K562 (cell line): ENCODE measurements around the gene PTPRG. TPM values are rescaled to one million over a fixed set of nuclear protein-coding genes. Genes with fewer than 3 reads are reported as not detected.

Source experiments
- ATAC-seq: fragments of 200-7000 bp; cut with Tn5 transposase; 3 replicates; pipeline ENCODE4 v1.9.1; 2020; ENCODE audit warnings: moderate library complexity
- BruUV-seq: library from RNA; stranded (reverse); fragments of 400-500 nt; replicated peaks from 2 replicates; lab custom pipeline; 2021; lab: Mats Ljungman, UMichigan
- CTCF ChIA-PET: fragments of 300-600 bp; formaldehyde crosslinking; extraction: SDS; loops from one replicate; lab custom pipeline; 2021; ENCODE audit warnings: low intra/inter-chr PET ratio; lab: Yijun Ruan, JAX
- POLR2A ChIA-PET: fragments of 300-600, 350-650 bp; sonication (Branson Sonifier 250); formaldehyde crosslinking; extraction: SDS; loops from one replicate; lab custom pipeline; 2021; ENCODE audit warnings: antibody characterized with exemption, inconsistent platforms; lab: Yijun Ruan, JAX
- DNase-seq, 4 experiments: peaks; one replicate each; pipeline versions ENCODE4 v3.0.0 to v3.0.0-alpha.2; 2011 to 2018; ENCODE audit warnings: low spot score in 3 of 4, mixed read lengths in 3 of 4; ENCODE audit errors: extremely low read depth in 1 of 4
- FAIRE-seq: peaks from 2 replicates; lab custom pipeline; 2011; peaks lifted over from hg19 to GRCh38; lab: Jason Lieb, UNC
- H2AFZ ChIP-seq: 2 replicates; pipeline ENCODE4 v1.6.0; 2011; ENCODE audit warnings: low read depth, low read length, control low read depth, inconsistent platforms
- H3K27ac ChIP-seq: fragments of 200-600 bp; 3 replicates; pipeline ENCODE4 v1.8.0; 2011; ENCODE audit warnings: low read depth, mild to moderate bottlenecking, control low read depth, inconsistent platforms, low read length, moderate library complexity, mixed read lengths; ENCODE audit errors: extremely low read depth
- H3K27me3 ChIP-seq, 2 experiments: fragments of 300-600 bp in 1 of 2; 2 replicates in 1 of 2; 3 replicates in 1 of 2; pipeline versions ENCODE4 v1.6.0 to v1.8.0; 2011; ENCODE audit warnings: inconsistent platforms in 2 of 2, low read length in 2 of 2, mild to moderate bottlenecking in 1 of 2, mixed read lengths in 1 of 2, moderate library complexity in 1 of 2; ENCODE audit not compliant: control insufficient read depth in 2 of 2, insufficient read depth in 2 of 2
- H3K36me3 ChIP-seq: fragments of 300-600 bp; 3 replicates; pipeline ENCODE4 v1.8.0; 2011; ENCODE audit warnings: mild to moderate bottlenecking, low read length, inconsistent platforms; ENCODE audit not compliant: control insufficient read depth, insufficient read depth
- H3K4me1 ChIP-seq, 2 experiments: fragments of 200-600 bp in 1 of 2; replicated peaks in 1 of 2; 2 replicates in 1 of 2; 3 replicates in 1 of 2; pipeline versions ENCODE4 v1.5.1 to v1.8.0; 2011; ENCODE audit warnings: inconsistent platforms in 2 of 2, low read length in 2 of 2, mild to moderate bottlenecking in 1 of 2, mixed read lengths in 1 of 2, moderate library complexity in 1 of 2; ENCODE audit not compliant: control insufficient read depth in 2 of 2, insufficient read depth in 2 of 2
- H3K4me2 ChIP-seq: 2 replicates; pipeline ENCODE4 v1.6.1; 2011; ENCODE audit warnings: low read length, control low read depth, inconsistent platforms, mixed read lengths; ENCODE audit not compliant: insufficient read depth
- H3K4me3 ChIP-seq: fragments of 200-600 bp; sonication (generic), shearing (Covaris generic); 2 replicates; pipeline ENCODE4 v1.5.1; 2016; ENCODE audit warnings: control low read depth, inconsistent platforms
- H3K79me2 ChIP-seq: fragments of 200-600 bp; 3 replicates; pipeline ENCODE4 v1.8.0; 2011; ENCODE audit warnings: low read length, inconsistent platforms; ENCODE audit not compliant: control insufficient read depth, insufficient read depth
- H3K9ac ChIP-seq, 2 experiments: 2 replicates each; pipeline versions ENCODE4 v1.6.0 to v1.6.1; 2011; ENCODE audit warnings: low read depth in 2 of 2, low read length in 2 of 2, control low read depth in 1 of 2, inconsistent platforms in 1 of 2, mild to moderate bottlenecking in 1 of 2, mixed read lengths in 1 of 2; ENCODE audit not compliant: insufficient read depth in 1 of 2
- H3K9me1 ChIP-seq: one replicate; pipeline ENCODE4 v1.6.0; 2011; ENCODE audit warnings: inconsistent platforms, mild to moderate bottlenecking, low read length, moderate library complexity; ENCODE audit not compliant: control insufficient read depth, insufficient read depth
- H3K9me3 ChIP-seq: replicated peaks from 2 replicates; pipeline ENCODE4 v1.5.1; 2011; ENCODE audit warnings: low read depth, low read length, inconsistent platforms; ENCODE audit not compliant: control insufficient read depth, insufficient read depth
- H4K20me1 ChIP-seq: replicated peaks from 2 replicates; pipeline ENCODE4 v1.6.1; 2011; ENCODE audit warnings: low read length, inconsistent platforms, mixed read lengths; ENCODE audit not compliant: control insufficient read depth, insufficient read depth
- GABPA ChIP-seq: fragments of 200-800 bp; sonication (Bioruptor generic); conservative IDR thresholded peaks from 2 replicates; pipeline ENCODE4 v1.6.1; 2016; ENCODE audit warnings: low read depth, missing genetic modification characterization, missing compliant biosample characterization
- NFYB ChIP-seq: IDR thresholded peaks from 2 replicates; pipeline ENCODE4 v1.6.1; 2011; ENCODE audit warnings: mild to moderate bottlenecking, moderate library complexity; ENCODE audit not compliant: insufficient read length; ENCODE audit errors: extremely low read depth
- WGBS: fragments of 100-300 bp; shearing (Covaris generic); methylation state at CpG from one replicate; pipeline ENCODE4 v1.1.6; 2016; ENCODE audit warnings: low coverage, mixed read lengths; ENCODE audit not compliant: insufficient coverage; ENCODE audit errors: missing lambda C conversion rate; 5-methylcytosine and 5-hydroxymethylcytosine counted together
- in situ Hi-C: fragments of 300-500 bp; cut with MboI; formaldehyde crosslinking; loops from 4 replicates; pipeline ENCODE4 v1.15.0; 2018; ENCODE audit warnings: inconsistent platforms, mixed read lengths
- intact Hi-C: fragments of 100-400 bp; cut with micrococcal nuclease; formaldehyde crosslinking; loops from 2 replicates; pipeline ENCODE4 v1.14.2; 2022
- polyA plus RNA-seq, 8 experiments: library from polyadenylated mRNA; depleted of rRNA in 4 of 8; stranded (reverse) in 5 of 8; unstranded in 3 of 8; fragments of >200 nt; fragmentation: Nextera tagmentation in 2 of 8; fragmentation: Illumina TruSeq in 1 of 8; extraction: Ambion mirVana in 2 of 8; extraction: Trizol in 1 of 8; gene quantifications; 2 replicates each; pipeline versions ENCODE4 v1.2.1 to v1.2.3, GENCODE V29; 2011 to 2014; ENCODE audit warnings: inconsistent platforms in 1 of 8, missing spikeins in 1 of 8
- total RNA-seq, 7 experiments: library from RNA; depleted of rRNA in 6 of 7; stranded (reverse); fragments of >200 nt in 6 of 7; fragmentation: Illumina TruSeq in 2 of 7; extraction: Trizol in 2 of 7; gene quantifications; 2 replicates each; pipeline versions ENCODE4 v1.2.1 to v1.2.3, GENCODE V29; 2011 to 2021; ENCODE audit warnings: low replicate concordance in 1 of 7
- TF ChIP-seq, protein P1 (sequence below), 3 experiments: fragments of 200-800 bp in 1 of 3; fragments of 250-450 bp in 1 of 3; fragments of 450-650 bp in 1 of 3; sonication (Bioruptor Pico) in 1 of 3; sonication (Bioruptor generic) in 1 of 3; formaldehyde crosslinking in 1 of 3; IDR thresholded peaks; 2 replicates each; pipeline versions ENCODE4 v1.6.1 to v1.8.0; 2016 to 2022; ENCODE audit warnings: mild to moderate bottlenecking in 2 of 3, missing genetic modification characterization in 2 of 3, missing compliant biosample characterization in 1 of 3, moderate library complexity in 1 of 3

PTPRG gene
- total and polyA plus RNA-seq, 9 of the 15 experiments (the other 6 are each of a cell fraction or from before 2014, with no cell fraction given) = 0.16 TPM; not detected in 8

GRCh38 chr3:61934505-61934871 lies 373.1 kb downstream of the PTPRG start:
- DNase-seq = no peak
- ATAC-seq = no peak
- Histone ChIP-seq H3K9ac (no peak overlapping the region), H3K27ac (no peak overlapping the region), H3K4me2 (no peak overlapping the region), H3K79me2 (no peaks in the 10 kb centered on the region), H2AFZ (no peak overlapping the region), H3K36me3 (no peaks in the 10 kb centered on the region), H3K9me1 (no peaks in the 10 kb centered on the region), H3K9me3 (no peaks in the 10 kb centered on the region), H3K4me1 (no peaks in the 10 kb centered on the region), H4K20me1 (no peaks in the 10 kb centered on the region), H3K27me3 (no peaks in the 10 kb centered on the region), H3K4me3 (no peak overlapping the region)
- no peak for FAIRE-seq
- WGBS = 0% methylated on average over 1 of the region's 1 CpG
- in situ Hi-C loops (no loop called here), intact Hi-C loops (no loop called here)
- TF ChIP-seq, protein P1, sequence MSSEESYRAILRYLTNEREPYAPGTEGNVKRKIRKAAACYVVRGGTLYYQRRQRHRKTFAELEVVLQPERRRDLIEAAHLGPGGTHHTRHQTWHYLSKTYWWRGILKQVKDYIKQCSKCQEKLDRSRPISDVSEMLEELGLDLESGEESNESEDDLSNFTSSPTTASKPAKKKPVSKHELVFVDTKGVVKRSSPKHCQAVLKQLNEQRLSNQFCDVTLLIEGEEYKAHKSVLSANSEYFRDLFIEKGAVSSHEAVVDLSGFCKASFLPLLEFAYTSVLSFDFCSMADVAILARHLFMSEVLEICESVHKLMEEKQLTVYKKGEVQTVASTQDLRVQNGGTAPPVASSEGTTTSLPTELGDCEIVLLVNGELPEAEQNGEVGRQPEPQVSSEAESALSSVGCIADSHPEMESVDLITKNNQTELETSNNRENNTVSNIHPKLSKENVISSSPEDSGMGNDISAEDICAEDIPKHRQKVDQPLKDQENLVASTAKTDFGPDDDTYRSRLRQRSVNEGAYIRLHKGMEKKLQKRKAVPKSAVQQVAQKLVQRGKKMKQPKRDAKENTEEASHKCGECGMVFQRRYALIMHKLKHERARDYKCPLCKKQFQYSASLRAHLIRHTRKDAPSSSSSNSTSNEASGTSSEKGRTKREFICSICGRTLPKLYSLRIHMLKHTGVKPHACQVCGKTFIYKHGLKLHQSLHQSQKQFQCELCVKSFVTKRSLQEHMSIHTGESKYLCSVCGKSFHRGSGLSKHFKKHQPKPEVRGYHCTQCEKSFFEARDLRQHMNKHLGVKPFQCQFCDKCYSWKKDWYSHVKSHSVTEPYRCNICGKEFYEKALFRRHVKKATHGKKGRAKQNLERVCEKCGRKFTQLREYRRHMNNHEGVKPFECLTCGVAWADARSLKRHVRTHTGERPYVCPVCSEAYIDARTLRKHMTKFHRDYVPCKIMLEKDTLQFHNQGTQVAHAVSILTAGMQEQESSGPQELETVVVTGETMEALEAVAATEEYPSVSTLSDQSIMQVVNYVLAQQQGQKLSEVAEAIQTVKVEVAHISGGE (CRISPR knock-in tag; IDR thresholded peaks at IDR 0.05) = peak in 1 of 3 experiments; percentile 27; a peak in 1 of 6 replicates
- no peak for TF ChIP-seq GABPA (tag)
- TF ChIP-seq NFYB = peak; percentile 11
- POLR2A ChIA-PET = no interaction called here
- no TSS peak for BruUV-seq
- CTCF ChIA-PET = interaction anchor here (0.6 kb wide), 1 partner anchor 698 kb away, joined by 4 read pairs; no protein-coding TSS in a partner anchor
